Measurements from ENCODE around the gene RASGEF1C.

Gene RASGEF1C

GRCh38 chr5:180112181-180112861, 96.7 kb downstream of the RASGEF1C start:
- ChIA-PET CTCF (no interaction called here), POLR2A (ENCODE audit: low non-redundant PET) (no interaction called here)
- TF ChIP-seq, protein P1, sequence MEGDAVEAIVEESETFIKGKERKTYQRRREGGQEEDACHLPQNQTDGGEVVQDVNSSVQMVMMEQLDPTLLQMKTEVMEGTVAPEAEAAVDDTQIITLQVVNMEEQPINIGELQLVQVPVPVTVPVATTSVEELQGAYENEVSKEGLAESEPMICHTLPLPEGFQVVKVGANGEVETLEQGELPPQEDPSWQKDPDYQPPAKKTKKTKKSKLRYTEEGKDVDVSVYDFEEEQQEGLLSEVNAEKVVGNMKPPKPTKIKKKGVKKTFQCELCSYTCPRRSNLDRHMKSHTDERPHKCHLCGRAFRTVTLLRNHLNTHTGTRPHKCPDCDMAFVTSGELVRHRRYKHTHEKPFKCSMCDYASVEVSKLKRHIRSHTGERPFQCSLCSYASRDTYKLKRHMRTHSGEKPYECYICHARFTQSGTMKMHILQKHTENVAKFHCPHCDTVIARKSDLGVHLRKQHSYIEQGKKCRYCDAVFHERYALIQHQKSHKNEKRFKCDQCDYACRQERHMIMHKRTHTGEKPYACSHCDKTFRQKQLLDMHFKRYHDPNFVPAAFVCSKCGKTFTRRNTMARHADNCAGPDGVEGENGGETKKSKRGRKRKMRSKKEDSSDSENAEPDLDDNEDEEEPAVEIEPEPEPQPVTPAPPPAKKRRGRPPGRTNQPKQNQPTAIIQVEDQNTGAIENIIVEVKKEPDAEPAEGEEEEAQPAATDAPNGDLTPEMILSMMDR (conservative IDR thresholded peaks at IDR 0.05; ENCODE audit: low read depth): no peak
- DNase-seq (ENCODE audit: low spot score): no peak
- H3K27ac ChIP-seq: no peak overlapping the region

- TF ChIP-seq, protein P1 (conservative IDR thresholded peaks at IDR 0.05; ENCODE audit: low read depth): no peak
- no peak for DNase-seq (ENCODE audit: low spot score)
- no peak overlapping the region for H3K27ac ChIP-seq
- ChIA-PET POLR2A (ENCODE audit: low non-redundant PET) (no interaction called here), CTCF (no interaction called here)
These were observed 97.6 kb downstream of the RASGEF1C start for GRCh38 chr5:180111273-180112002.

- TF ChIP-seq, protein P1 (conservative IDR thresholded peaks at IDR 0.05; ENCODE audit: low read depth): no peak
- H3K27ac ChIP-seq: no peak overlapping the region
- ChIA-PET POLR2A (ENCODE audit: low non-redundant PET) (no interaction called here), CTCF (interaction anchor here (0.6 kb wide), 1 partner anchor 241 kb away, joined by 4 read pairs; no protein-coding TSS in a partner anchor)
- DNase-seq (ENCODE audit: low spot score): no peak
These were observed 99.1 kb downstream of the RASGEF1C start for GRCh38 chr5:180109920-180110319.

DNA sequence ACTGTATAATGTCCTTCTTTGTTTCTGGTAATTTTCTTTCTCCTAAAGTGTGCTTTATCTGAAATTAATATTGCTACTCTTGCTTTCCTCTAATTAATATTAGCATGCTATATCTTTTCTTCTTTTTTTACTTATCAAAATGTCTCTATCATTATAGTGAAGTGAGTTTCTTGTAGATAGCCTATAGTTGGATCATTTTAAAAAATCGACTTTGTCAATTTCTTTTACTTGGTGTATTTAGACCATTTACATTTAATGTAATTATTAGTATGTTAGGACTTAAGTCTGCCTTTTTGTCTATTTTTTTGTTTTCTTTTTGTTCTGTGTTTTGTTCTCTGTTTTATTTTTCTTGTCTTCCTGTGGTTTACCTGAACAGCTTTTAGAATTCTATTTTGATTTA, 102.0 kb downstream of the RASGEF1C start:
- DNase-seq (ENCODE audit: low spot score): no peak
- POLR2A ChIA-PET (ENCODE audit: low non-redundant PET): no interaction called here
- CTCF ChIA-PET: no interaction called here
- H3K27ac ChIP-seq: no peak overlapping the region
- TF ChIP-seq, protein P1 (conservative IDR thresholded peaks at IDR 0.05; ENCODE audit: low read depth): no peak

DNA sequence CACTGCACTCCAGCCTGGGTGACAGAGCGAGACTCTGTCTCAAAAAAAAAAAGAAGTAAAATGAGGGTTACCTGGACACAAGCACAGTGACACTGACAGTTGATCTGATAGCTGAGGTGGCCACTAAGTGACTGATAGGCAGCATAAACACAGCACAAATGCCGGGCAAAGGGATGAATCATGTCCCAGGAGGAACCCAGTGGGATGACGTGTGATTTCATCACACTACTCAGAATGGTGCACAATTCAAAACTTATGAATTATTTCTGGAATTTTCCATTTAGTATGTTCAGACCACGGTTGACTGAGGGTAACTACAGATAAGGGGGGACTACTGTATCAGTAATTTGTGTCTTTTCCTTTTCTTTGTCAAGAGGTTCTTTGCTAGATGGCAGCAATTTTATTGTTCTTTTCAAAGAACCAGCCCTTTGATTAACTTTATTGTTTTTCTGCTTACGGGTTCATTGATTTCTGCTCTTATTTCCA, 103.1 kb downstream of the RASGEF1C start:
- H3K27ac ChIP-seq: no peak overlapping the region
- TF ChIP-seq, protein P1 (conservative IDR thresholded peaks at IDR 0.05; ENCODE audit: low read depth): no peak
- no peak for DNase-seq (ENCODE audit: low spot score)
- CTCF ChIA-PET: no interaction called here
- POLR2A ChIA-PET (ENCODE audit: low non-redundant PET): no interaction called here

DNA sequence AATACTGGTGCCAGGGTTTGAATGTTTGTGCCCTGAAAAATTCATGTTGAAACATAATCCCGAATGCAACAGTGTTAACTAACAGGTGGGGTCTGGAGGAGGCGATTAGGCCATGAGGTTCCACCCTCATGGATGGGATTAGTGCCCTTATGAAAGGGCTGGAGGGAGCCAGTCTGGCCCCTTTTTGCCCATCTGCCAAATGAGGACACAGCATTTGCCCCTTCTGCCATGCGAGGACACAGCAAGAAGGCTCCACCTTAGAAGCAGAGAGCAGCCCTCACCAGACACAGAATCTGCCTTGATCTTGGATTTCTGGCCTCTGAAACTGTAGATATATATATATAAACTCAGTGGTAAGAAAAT, 104.9 kb downstream of the RASGEF1C start:
- H3K27ac ChIP-seq: no peak overlapping the region
- TF ChIP-seq, protein P1 (conservative IDR thresholded peaks at IDR 0.05; ENCODE audit: low read depth): no peak
- ChIA-PET CTCF (interaction anchor here (0.8 kb wide), 1 partner anchor 195 kb away, joined by 4 read pairs; no protein-coding TSS in a partner anchor), POLR2A (ENCODE audit: low non-redundant PET) (no interaction called here)
- no peak for DNase-seq (ENCODE audit: low spot score)
